ENCODE results near the gene F8A3.
"Not testable (repeated sequence)": the region's sequence is repeated elsewhere in the genome, so short reads cannot be mapped to it uniquely, and the experiment has no call there.

Gene F8A3

GRCh38 chrX:155458471-155458870 is at the start of gene F8A3:
TSS of gene F8A3 (minus strand) at chrX:155458620. CDS start at chrX:155458600, 20 bp downstream.
- DNase-seq, result not testable (repeated sequence)

GRCh38 chrX:155505296-155505695 is 46.9 kb upstream of the F8A3 start:
- DNase-seq, result no peak

- not testable (repeated sequence) for DNase-seq
Observed at GRCh38 chrX:155495134-155495533, 36.7 kb upstream of the F8A3 start.

- not testable (repeated sequence) for DNase-seq
Observed at GRCh38 chrX:155491421-155491820, 33.0 kb upstream of the F8A3 start.

- not testable (repeated sequence) for DNase-seq
Observed at GRCh38 chrX:155477136-155477535, 18.7 kb upstream of the F8A3 start.

- DNase-seq, result not testable (repeated sequence)
Observed at GRCh38 chrX:155466269-155466938, 8.0 kb upstream of the F8A3 start.

- not testable (repeated sequence) for DNase-seq
Observed at GRCh38 chrX:155460501-155460900, 2.1 kb upstream of the F8A3 start.

- DNase-seq, result not testable (repeated sequence)
Observed at GRCh38 chrX:155457761-155458447, 516 bp downstream of the F8A3 start.

- DNase-seq, result no peak
Observed at GRCh38 chrX:155441097-155441496, 17.3 kb downstream of the F8A3 start.

GRCh38 chrX:155435744-155436112 is 22.7 kb downstream of the F8A3 start:
- no peak for DNase-seq

- DNase-seq, result no peak
Observed at GRCh38 chrX:155434906-155435743, 23.3 kb downstream of the F8A3 start.

GRCh38 chrX:155417769-155418168 is 40.7 kb downstream of the F8A3 start:
- no peak for DNase-seq

Data from stimulated activated CD4-positive, alpha-beta T cell treated with anti-CD3 and anti-CD28 coated beads, Interleukin-2, amount 100 ng/mL, for 48 hours (primary cell).